Posterior cingulate gyrus (tissue), 11 donors: Measurements from ENCODE around the gene ANO4.

Experiments
- DNase-seq, 10 donors: peaks; one replicate each; pipeline versions ENCODE4 v3.0.0 to v3.0.0-alpha.2; 2020 to 2021; ENCODE audit warnings: mixed read lengths in 3 of 10
- intact Hi-C: fragments of 100-400 bp; cut with DNase I; formaldehyde crosslinking; loops from one replicate; pipeline ENCODE4 v1.15.1; 2023

ANO4 gene

GRCh38 chr12:100800723-100801122, 6.1 kb downstream of the ANO4 start:
- intact Hi-C loops: no loop called here
- DNase-seq: no peak

- no peak for DNase-seq
- intact Hi-C loops: no loop called here
These were observed 6.7 kb downstream of the ANO4 start for GRCh38 chr12:100801320-100801719.

- DNase-seq: no peak
- intact Hi-C loops: no loop called here
These were observed 14.2 kb downstream of the ANO4 start for GRCh38 chr12:100808777-100809176.

- intact Hi-C loops: no loop called here
- no peak for DNase-seq
These were observed 25.7 kb downstream of the ANO4 start for GRCh38 chr12:100820314-100820713.

GRCh38 chr12:100823963-100824362, 29.4 kb downstream of the ANO4 start:
- no peak for DNase-seq
- intact Hi-C loops: no loop called here

GRCh38 chr12:100824476-100824875, 29.9 kb downstream of the ANO4 start:
- DNase-seq: no peak
- intact Hi-C loops: no loop called here

GRCh38 chr12:100826323-100826722, 31.7 kb downstream of the ANO4 start:
- intact Hi-C loops: no loop called here
- DNase-seq: peak in 6 of 10 donors; percentile 17 to 84 (median 42)

GRCh38 chr12:100827901-100828520, 33.4 kb downstream of the ANO4 start:
- intact Hi-C loops: no loop called here
- no peak for DNase-seq

- DNase-seq: no peak
- intact Hi-C loops: no loop called here
These were observed 35.6 kb downstream of the ANO4 start for GRCh38 chr12:100830003-100830795.

GRCh38 chr12:100833282-100833681, 38.7 kb downstream of the ANO4 start:
- intact Hi-C loops: no loop called here
- no peak for DNase-seq

- no peak for DNase-seq
- intact Hi-C loops: no loop called here
These were observed 46.2 kb downstream of the ANO4 start for GRCh38 chr12:100840748-100841147.

GRCh38 chr12:100842156-100842555, 47.6 kb downstream of the ANO4 start:
- no peak for DNase-seq

GRCh38 chr12:100843061-100843460, 48.5 kb downstream of the ANO4 start:
- DNase-seq: no peak
- intact Hi-C loops: no loop called here

More at GRCh38 chr12:100842156-100842555, 47.6 kb downstream of the ANO4 start:
- intact Hi-C loops: no loop called here

- intact Hi-C loops: no loop called here
- DNase-seq: no peak
These were observed 50.5 kb downstream of the ANO4 start for GRCh38 chr12:100845095-100845494.

GRCh38 chr12:100851637-100852036, 57.1 kb downstream of the ANO4 start:
- intact Hi-C loops: no loop called here

GRCh38 chr12:100857418-100857817, 62.8 kb downstream of the ANO4 start:
- no peak for DNase-seq
- intact Hi-C loops: no loop called here

More at GRCh38 chr12:100851637-100852036, 57.1 kb downstream of the ANO4 start:
- no peak for DNase-seq

GRCh38 chr12:100857971-100858370, 63.4 kb downstream of the ANO4 start:
- intact Hi-C loops: no loop called here
- DNase-seq: no peak

- intact Hi-C loops: no loop called here
- DNase-seq: no peak
These were observed 64.1 kb downstream of the ANO4 start for GRCh38 chr12:100858656-100859055.

GRCh38 chr12:100859063-100859627, 64.6 kb downstream of the ANO4 start:
- no peak for DNase-seq
- intact Hi-C loops: no loop called here

- intact Hi-C loops: no loop called here
- DNase-seq: no peak
These were observed 66.0 kb downstream of the ANO4 start for GRCh38 chr12:100860611-100861010.

- DNase-seq: no peak
- intact Hi-C loops: no loop called here
These were observed 68.1 kb downstream of the ANO4 start for GRCh38 chr12:100862676-100863075.

- intact Hi-C loops: no loop called here
- no peak for DNase-seq
These were observed 69.8 kb downstream of the ANO4 start for GRCh38 chr12:100864366-100864765.
